ENCODE data around the gene TNFSF10.

The TNFSF10 gene

DNA sequence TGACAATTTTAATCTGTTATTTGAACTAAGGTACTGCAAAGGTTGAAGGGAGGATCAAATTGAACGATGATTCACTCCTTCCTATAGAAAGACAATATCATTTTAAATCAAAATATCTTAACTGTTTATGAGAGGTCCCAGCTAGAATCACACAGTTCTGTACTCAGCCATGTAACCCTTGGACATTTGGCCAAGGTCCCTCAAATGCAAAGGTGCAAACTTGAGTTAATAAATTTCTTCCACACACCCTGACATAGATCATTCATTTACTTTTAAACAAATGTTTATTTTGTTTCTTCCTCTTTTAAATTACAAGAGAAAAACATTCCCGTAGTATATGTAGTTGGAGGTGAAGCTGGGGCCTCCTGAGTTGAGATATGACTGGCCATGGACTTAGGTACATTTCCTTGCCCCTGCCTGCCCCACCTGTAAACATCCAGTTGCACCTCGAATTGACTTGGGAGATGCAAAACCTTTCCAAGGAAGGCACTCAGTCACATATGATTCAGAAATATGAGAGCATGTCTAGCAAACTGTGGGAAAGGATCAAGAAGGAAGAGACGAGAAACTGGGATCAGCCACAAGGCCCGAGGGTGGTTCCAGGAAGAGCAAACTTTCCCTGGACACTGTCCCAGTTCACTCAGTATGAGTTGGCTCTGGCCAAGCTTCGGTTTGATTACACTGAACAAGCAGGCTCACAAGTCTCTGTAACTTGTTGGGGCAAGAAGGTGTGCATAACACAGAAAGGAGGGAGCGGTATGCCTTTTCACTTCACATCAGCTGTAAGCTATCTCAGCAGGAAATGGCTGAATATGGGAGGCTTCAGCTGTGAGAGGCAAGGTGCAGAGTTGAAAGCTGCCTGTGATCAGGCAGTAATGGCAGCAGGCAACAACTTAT lies 6.7 kb downstream of the TNFSF10 start:
- no peaks in the 10 kb centered on the region for H3K36me3 ChIP-seq (ENCODE audit: insufficient read depth, low read length)
- no peak overlapping the region for H3K9ac ChIP-seq (ENCODE audit: low read length)
- no peaks in the 10 kb centered on the region for H3K9me2 ChIP-seq (ENCODE audit: low read depth, low read length)
- no peak overlapping the region for H3K4me2 ChIP-seq (ENCODE audit: low read length)
- H2AFZ ChIP-seq (ENCODE audit: low read length), result no peak overlapping the region
- TF ChIP-seq CTCF (IDR thresholded peaks at IDR 0.05; ENCODE audit: low read length), result no peak
- no peak for TF ChIP-seq EZH2 (IDR thresholded peaks at IDR 0.05; ENCODE audit: borderline replicate concordance, low read length)
- H3K79me2 ChIP-seq (ENCODE audit: insufficient read depth, low read length), result no peaks in the 10 kb centered on the region
- no peak overlapping the region for H3K4me3 ChIP-seq (ENCODE audit: low read depth, low read length, poor library complexity, severe bottlenecking)
- H3K9me3 ChIP-seq (ENCODE audit: low read length), result no peaks in the 10 kb centered on the region
- H3K27me3 ChIP-seq (ENCODE audit: insufficient read depth, low read length), result no peaks in the 10 kb centered on the region
- no peak overlapping the region for H3K27ac ChIP-seq (ENCODE audit: low read depth, low read length, poor library complexity, severe bottlenecking)
- H4K20me1 ChIP-seq (ENCODE audit: insufficient read depth, low read length), result no peaks in the 10 kb centered on the region
- no peaks in the 10 kb centered on the region for H3F3A ChIP-seq (ENCODE audit: insufficient read depth, low read length)
- no peaks in the 10 kb centered on the region for H3K4me1 ChIP-seq (ENCODE audit: insufficient read depth, low read length, severe bottlenecking)

- Histone ChIP-seq H3K9ac (ENCODE audit: low read length) (no peak overlapping the region), H3K27me3 (ENCODE audit: insufficient read depth, low read length) (no peaks in the 10 kb centered on the region), H3K4me3 (ENCODE audit: low read depth, low read length, poor library complexity, severe bottlenecking) (no peak overlapping the region), H3K36me3 (ENCODE audit: insufficient read depth, low read length) (no peaks in the 10 kb centered on the region), H3K9me3 (ENCODE audit: low read length) (no peaks in the 10 kb centered on the region), H3K4me1 (ENCODE audit: insufficient read depth, low read length, severe bottlenecking) (no peaks in the 10 kb centered on the region), H3K79me2 (ENCODE audit: insufficient read depth, low read length) (no peaks in the 10 kb centered on the region), H3K27ac (ENCODE audit: low read depth, low read length, poor library complexity, severe bottlenecking) (no peak overlapping the region), H3K9me2 (ENCODE audit: low read depth, low read length) (no peaks in the 10 kb centered on the region), H3F3A (ENCODE audit: insufficient read depth, low read length) (no peaks in the 10 kb centered on the region), H2AFZ (ENCODE audit: low read length) (no peak overlapping the region), H4K20me1 (ENCODE audit: insufficient read depth, low read length) (no peaks in the 10 kb centered on the region), H3K4me2 (ENCODE audit: low read length) (no peak overlapping the region)
- TF ChIP-seq EZH2 (IDR thresholded peaks at IDR 0.05; ENCODE audit: borderline replicate concordance, low read length) (no peak), CTCF (IDR thresholded peaks at IDR 0.05; ENCODE audit: low read length) (no peak)
Measured at GRCh38 chr3:172515130-172515918, 7.9 kb downstream of the TNFSF10 start.

- no peak overlapping the region for H3K4me2 ChIP-seq (ENCODE audit: low read length)
- no peak overlapping the region for H3K27ac ChIP-seq (ENCODE audit: low read depth, low read length, poor library complexity, severe bottlenecking)
- no peak overlapping the region for H3K9ac ChIP-seq (ENCODE audit: low read length)
- no peaks in the 10 kb centered on the region for H4K20me1 ChIP-seq (ENCODE audit: insufficient read depth, low read length)
- no peaks in the 10 kb centered on the region for H3F3A ChIP-seq (ENCODE audit: insufficient read depth, low read length)
- no peak overlapping the region for H3K4me3 ChIP-seq (ENCODE audit: low read depth, low read length, poor library complexity, severe bottlenecking)
- H3K79me2 ChIP-seq (ENCODE audit: insufficient read depth, low read length), result no peaks in the 10 kb centered on the region
- no peaks in the 10 kb centered on the region for H3K4me1 ChIP-seq (ENCODE audit: insufficient read depth, low read length, severe bottlenecking)
- no peaks in the 10 kb centered on the region for H3K36me3 ChIP-seq (ENCODE audit: insufficient read depth, low read length)
- no peaks in the 10 kb centered on the region for H3K9me2 ChIP-seq (ENCODE audit: low read depth, low read length)
- no peak overlapping the region for H2AFZ ChIP-seq (ENCODE audit: low read length)
- H3K9me3 ChIP-seq (ENCODE audit: low read length), result no peaks in the 10 kb centered on the region
- no peaks in the 10 kb centered on the region for H3K27me3 ChIP-seq (ENCODE audit: insufficient read depth, low read length)
- TF ChIP-seq CTCF (IDR thresholded peaks at IDR 0.05; ENCODE audit: low read length), result no peak
- no peak for TF ChIP-seq EZH2 (IDR thresholded peaks at IDR 0.05; ENCODE audit: borderline replicate concordance, low read length)
Measured at GRCh38 chr3:172514678-172515077, 8.6 kb downstream of the TNFSF10 start.

Data from OCI-LY1 (cell line).